GM12892 (cell line): Measurements from ENCODE around the gene MYCBPAP.

Source experiments
- POLR2A ChIP-seq: IDR thresholded peaks from 2 replicates; pipeline ENCODE4 v1.6.1; 2011; ENCODE audit warnings: low read depth, low read length, control low read depth
- POLR2AphosphoS5 ChIP-seq: IDR thresholded peaks from 2 replicates; pipeline ENCODE4 v1.6.1; 2011; ENCODE audit warnings: low read depth, low read length, control low read depth
- TAF1 ChIP-seq: IDR thresholded peaks from 2 replicates; pipeline ENCODE4 v1.6.1; 2011; ENCODE audit warnings: low read depth, mild to moderate bottlenecking, control low read depth, low read length, borderline replicate concordance

DNA sequence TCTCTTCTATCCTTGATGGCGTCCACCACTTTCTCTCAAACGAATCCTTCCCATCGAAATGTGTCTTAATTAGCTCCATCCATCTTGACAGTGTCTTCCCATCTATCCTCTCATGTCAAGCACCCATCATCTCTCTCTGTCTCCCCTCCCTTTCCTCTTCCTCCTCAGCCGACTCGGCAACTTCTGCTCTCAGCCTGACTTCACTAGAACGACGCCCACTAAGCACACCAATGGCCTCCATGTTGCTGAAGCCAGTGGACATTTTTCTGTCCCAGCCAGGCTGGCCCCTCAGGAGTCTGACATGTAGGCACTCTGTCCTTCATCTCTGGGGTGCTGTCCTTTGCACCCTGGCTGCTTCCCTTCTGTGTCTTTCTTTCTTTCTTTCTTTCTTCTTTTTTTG is 36.3 kb downstream of the MYCBPAP start:
- no peak for TF ChIP-seq POLR2A
- no peak for TF ChIP-seq POLR2AphosphoS5
- TF ChIP-seq TAF1 = no peak
